Measurements from ENCODE around the gene ATXN7. TPM values are rescaled to one million over a fixed set of nuclear protein-coding genes. Genes with fewer than 3 reads are reported as not detected.

ATXN7 gene
- total and polyA plus RNA-seq, 4 donors = 2.8 to 13.6 (median 5.6) TPM

DNA sequence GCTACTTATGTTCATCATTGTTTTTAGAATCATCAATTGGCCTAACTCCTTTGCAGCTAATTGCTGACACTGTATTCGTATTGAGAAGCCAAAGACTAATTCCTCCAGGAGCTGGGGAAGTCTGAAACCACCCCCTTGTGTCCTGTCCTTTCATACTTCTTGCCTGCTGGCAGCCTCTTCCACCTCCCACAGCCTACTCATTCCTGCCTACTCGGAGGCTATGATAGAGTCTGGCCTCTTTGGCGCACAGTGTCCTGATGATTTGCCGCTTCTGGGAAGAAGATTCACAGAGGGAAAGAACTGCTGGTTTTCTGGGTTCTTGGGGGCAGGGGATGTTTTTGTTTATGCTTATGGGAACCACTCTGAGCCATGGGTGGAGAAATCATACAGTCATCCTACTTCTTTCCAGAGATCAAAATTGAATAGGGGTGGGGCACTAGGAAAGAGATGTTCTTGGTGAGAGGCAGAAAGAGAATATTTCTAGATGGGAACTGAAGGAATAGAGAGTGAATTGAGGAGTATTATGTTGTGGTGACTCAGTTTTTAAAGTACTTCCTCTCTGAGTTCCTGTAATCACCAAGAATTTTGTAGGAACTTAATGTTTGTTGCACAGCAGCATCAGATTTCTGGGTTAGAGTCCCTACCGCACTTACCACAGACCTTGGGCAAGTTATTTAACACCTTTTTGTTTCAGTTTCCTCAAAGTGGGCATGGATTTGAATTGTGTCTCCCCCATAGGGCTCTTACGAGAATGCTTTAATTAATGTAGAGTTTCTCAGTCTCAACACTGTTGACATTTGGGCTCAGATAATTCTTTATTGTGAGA, 70.6 kb downstream of the ATXN7 start:
- H3K9ac ChIP-seq (ENCODE audit: low read depth in 1 of 2, low read length in 2 of 2) = no peak overlapping the region
- peaks cover 6 to 35% (median 10%) of the 10 kb centered on the region in 4 donors for H3K4me1 ChIP-seq (ENCODE audit: control insufficient read depth in 4 of 4, insufficient read depth in 4 of 4, low read length in 3 of 4)
- H3K27me3 ChIP-seq (ENCODE audit: control insufficient read depth in 4 of 4, insufficient read depth in 4 of 4, low read length in 3 of 4) = no peaks in the 10 kb centered on the region
- TF ChIP-seq, protein P1, sequence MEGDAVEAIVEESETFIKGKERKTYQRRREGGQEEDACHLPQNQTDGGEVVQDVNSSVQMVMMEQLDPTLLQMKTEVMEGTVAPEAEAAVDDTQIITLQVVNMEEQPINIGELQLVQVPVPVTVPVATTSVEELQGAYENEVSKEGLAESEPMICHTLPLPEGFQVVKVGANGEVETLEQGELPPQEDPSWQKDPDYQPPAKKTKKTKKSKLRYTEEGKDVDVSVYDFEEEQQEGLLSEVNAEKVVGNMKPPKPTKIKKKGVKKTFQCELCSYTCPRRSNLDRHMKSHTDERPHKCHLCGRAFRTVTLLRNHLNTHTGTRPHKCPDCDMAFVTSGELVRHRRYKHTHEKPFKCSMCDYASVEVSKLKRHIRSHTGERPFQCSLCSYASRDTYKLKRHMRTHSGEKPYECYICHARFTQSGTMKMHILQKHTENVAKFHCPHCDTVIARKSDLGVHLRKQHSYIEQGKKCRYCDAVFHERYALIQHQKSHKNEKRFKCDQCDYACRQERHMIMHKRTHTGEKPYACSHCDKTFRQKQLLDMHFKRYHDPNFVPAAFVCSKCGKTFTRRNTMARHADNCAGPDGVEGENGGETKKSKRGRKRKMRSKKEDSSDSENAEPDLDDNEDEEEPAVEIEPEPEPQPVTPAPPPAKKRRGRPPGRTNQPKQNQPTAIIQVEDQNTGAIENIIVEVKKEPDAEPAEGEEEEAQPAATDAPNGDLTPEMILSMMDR (IDR thresholded peaks at IDR 0.05; ENCODE audit: low read depth, low read length, missing input control) = no peak
- no peak for TF ChIP-seq YY1 (IDR thresholded peaks at IDR 0.05)
- TF ChIP-seq, protein P2, sequence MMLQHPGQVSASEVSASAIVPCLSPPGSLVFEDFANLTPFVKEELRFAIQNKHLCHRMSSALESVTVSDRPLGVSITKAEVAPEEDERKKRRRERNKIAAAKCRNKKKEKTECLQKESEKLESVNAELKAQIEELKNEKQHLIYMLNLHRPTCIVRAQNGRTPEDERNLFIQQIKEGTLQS (IDR thresholded peaks at IDR 0.05) = no peak
- no peak for TF ChIP-seq FOXA2 (IDR thresholded peaks at IDR 0.05)
- no peak for TF ChIP-seq GABPA (IDR thresholded peaks at IDR 0.05 in 1 of 2, conservative IDR thresholded peaks at IDR 0.05 in 1 of 2)
- TF ChIP-seq RAD21 (IDR thresholded peaks at IDR 0.05) = no peak
- no peak for TF ChIP-seq FOXA1 (IDR thresholded peaks at IDR 0.05)
- no peak for TF ChIP-seq NR2F2 (IDR thresholded peaks at IDR 0.05)
- TF ChIP-seq HNF4G (IDR thresholded peaks at IDR 0.05) = no peak
- no peak for TF ChIP-seq HNF4A (conservative IDR thresholded peaks at IDR 0.05)
- TF ChIP-seq, protein P3, sequence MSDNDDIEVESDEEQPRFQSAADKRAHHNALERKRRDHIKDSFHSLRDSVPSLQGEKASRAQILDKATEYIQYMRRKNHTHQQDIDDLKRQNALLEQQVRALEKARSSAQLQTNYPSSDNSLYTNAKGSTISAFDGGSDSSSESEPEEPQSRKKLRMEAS (IDR thresholded peaks at IDR 0.05) = no peak
- no peak for TF ChIP-seq RXRA (IDR thresholded peaks at IDR 0.05)
- TF ChIP-seq, protein P4, sequence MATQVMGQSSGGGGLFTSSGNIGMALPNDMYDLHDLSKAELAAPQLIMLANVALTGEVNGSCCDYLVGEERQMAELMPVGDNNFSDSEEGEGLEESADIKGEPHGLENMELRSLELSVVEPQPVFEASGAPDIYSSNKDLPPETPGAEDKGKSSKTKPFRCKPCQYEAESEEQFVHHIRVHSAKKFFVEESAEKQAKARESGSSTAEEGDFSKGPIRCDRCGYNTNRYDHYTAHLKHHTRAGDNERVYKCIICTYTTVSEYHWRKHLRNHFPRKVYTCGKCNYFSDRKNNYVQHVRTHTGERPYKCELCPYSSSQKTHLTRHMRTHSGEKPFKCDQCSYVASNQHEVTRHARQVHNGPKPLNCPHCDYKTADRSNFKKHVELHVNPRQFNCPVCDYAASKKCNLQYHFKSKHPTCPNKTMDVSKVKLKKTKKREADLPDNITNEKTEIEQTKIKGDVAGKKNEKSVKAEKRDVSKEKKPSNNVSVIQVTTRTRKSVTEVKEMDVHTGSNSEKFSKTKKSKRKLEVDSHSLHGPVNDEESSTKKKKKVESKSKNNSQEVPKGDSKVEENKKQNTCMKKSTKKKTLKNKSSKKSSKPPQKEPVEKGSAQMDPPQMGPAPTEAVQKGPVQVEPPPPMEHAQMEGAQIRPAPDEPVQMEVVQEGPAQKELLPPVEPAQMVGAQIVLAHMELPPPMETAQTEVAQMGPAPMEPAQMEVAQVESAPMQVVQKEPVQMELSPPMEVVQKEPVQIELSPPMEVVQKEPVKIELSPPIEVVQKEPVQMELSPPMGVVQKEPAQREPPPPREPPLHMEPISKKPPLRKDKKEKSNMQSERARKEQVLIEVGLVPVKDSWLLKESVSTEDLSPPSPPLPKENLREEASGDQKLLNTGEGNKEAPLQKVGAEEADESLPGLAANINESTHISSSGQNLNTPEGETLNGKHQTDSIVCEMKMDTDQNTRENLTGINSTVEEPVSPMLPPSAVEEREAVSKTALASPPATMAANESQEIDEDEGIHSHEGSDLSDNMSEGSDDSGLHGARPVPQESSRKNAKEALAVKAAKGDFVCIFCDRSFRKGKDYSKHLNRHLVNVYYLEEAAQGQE (IDR thresholded peaks at IDR 0.05) = no peak
- no peak for TF ChIP-seq SP1 (IDR thresholded peaks at IDR 0.05)
- DNase-seq (ENCODE audit: low spot score) = no peak
- H3K36me3 ChIP-seq (ENCODE audit: control insufficient read depth in 4 of 4, insufficient read depth in 3 of 4, low read depth in 1 of 4, low read length in 3 of 4) = no peaks in the 10 kb centered on the region
- no peak overlapping the region for H3K4me3 ChIP-seq (ENCODE audit: low read depth in 1 of 3, low read length in 3 of 3)
- H3K27ac ChIP-seq (ENCODE audit: low read depth in 1 of 2, low read length in 2 of 2) = no peak overlapping the region
- WGBS = 89% methylated on average over 6 of the region's 6 CpGs
- H3K9me3 ChIP-seq (ENCODE audit: control insufficient read depth in 4 of 4, low read length in 3 of 4) = no peaks in the 10 kb centered on the region

DNA sequence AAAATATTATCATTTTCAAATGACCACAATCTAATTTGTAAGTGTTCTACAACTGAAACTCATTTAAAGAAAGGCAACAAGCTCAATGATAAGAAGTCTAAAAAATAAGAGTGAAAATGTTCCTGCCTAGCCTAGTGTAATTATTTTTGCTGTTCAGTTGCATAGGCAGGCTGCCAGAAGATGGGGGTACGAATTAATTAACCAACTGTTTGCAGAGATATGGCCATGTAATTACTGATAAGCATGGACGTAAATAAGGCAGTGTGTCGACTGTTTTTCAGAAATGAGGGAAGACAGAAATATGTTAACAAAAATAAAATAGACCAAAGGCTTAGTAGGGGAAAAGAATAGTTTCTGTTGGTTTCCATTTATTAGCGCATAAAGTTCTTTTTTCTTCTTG, 73.3 kb downstream of the ATXN7 start:
- Histone ChIP-seq H3K9me3 (ENCODE audit: control insufficient read depth in 4 of 4, low read length in 3 of 4) (no peaks in the 10 kb centered on the region), H3K27me3 (ENCODE audit: control insufficient read depth in 4 of 4, insufficient read depth in 4 of 4, low read length in 3 of 4) (no peaks in the 10 kb centered on the region), H3K9ac (ENCODE audit: low read depth in 1 of 2, low read length in 2 of 2) (no peak overlapping the region), H3K4me3 (ENCODE audit: low read depth in 1 of 3, low read length in 3 of 3) (no peak overlapping the region), H3K4me1 (ENCODE audit: control insufficient read depth in 4 of 4, insufficient read depth in 4 of 4, low read length in 3 of 4) (peaks cover 5 to 24% (median 10%) of the 10 kb centered on the region in 4 donors), H3K36me3 (ENCODE audit: control insufficient read depth in 4 of 4, insufficient read depth in 3 of 4, low read depth in 1 of 4, low read length in 3 of 4) (no peaks in the 10 kb centered on the region), H3K27ac (ENCODE audit: low read depth in 1 of 2, low read length in 2 of 2) (no peak overlapping the region)
- TF ChIP-seq, protein P5, sequence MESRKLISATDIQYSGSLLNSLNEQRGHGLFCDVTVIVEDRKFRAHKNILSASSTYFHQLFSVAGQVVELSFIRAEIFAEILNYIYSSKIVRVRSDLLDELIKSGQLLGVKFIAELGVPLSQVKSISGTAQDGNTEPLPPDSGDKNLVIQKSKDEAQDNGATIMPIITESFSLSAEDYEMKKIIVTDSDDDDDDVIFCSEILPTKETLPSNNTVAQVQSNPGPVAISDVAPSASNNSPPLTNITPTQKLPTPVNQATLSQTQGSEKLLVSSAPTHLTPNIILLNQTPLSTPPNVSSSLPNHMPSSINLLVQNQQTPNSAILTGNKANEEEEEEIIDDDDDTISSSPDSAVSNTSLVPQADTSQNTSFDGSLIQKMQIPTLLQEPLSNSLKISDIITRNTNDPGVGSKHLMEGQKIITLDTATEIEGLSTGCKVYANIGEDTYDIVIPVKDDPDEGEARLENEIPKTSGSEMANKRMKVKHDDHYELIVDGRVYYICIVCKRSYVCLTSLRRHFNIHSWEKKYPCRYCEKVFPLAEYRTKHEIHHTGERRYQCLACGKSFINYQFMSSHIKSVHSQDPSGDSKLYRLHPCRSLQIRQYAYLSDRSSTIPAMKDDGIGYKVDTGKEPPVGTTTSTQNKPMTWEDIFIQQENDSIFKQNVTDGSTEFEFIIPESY (IDR thresholded peaks at IDR 0.05) = no peak
- no peak for TF ChIP-seq TAF1 (conservative IDR thresholded peaks at IDR 0.05)
- WGBS = 61% methylated on average over 4 of the region's 4 CpGs
- peak; percentile 46 for DNase-seq (ENCODE audit: low spot score)

Measured in liver (tissue), 9 donors.